Epithelial cell of proximal tubule (primary cell): ENCODE measurements around the gene DYRK3. TPM values are rescaled to one million over a fixed set of nuclear protein-coding genes. Genes with fewer than 3 reads are reported as not detected.

Experiments
- DNase-seq: peaks from one replicate; pipeline ENCODE4 v3.0.0-alpha.2; 2011; ENCODE audit warnings: low read depth
- H3K4me3 ChIP-seq: 2 replicates; pipeline ENCODE4 v1.5.1; 2011; ENCODE audit warnings: low read depth, mild to moderate bottlenecking, low read length
- total RNA-seq: library from RNA; depleted of rRNA; stranded (reverse); fragments of >200 nt; gene quantifications from 2 replicates; pipeline ENCODE4 v1.2.3, GENCODE V29; 2015
- TF ChIP-seq, protein P1 (sequence below): conservative IDR thresholded peaks from 2 replicates; pipeline ENCODE4 v1.5.1; 2012; ENCODE audit warnings: low read depth, mild to moderate bottlenecking, low read length

DYRK3 gene
- total RNA-seq, 1 donor from 2014 or later: 2.9 TPM

DNA sequence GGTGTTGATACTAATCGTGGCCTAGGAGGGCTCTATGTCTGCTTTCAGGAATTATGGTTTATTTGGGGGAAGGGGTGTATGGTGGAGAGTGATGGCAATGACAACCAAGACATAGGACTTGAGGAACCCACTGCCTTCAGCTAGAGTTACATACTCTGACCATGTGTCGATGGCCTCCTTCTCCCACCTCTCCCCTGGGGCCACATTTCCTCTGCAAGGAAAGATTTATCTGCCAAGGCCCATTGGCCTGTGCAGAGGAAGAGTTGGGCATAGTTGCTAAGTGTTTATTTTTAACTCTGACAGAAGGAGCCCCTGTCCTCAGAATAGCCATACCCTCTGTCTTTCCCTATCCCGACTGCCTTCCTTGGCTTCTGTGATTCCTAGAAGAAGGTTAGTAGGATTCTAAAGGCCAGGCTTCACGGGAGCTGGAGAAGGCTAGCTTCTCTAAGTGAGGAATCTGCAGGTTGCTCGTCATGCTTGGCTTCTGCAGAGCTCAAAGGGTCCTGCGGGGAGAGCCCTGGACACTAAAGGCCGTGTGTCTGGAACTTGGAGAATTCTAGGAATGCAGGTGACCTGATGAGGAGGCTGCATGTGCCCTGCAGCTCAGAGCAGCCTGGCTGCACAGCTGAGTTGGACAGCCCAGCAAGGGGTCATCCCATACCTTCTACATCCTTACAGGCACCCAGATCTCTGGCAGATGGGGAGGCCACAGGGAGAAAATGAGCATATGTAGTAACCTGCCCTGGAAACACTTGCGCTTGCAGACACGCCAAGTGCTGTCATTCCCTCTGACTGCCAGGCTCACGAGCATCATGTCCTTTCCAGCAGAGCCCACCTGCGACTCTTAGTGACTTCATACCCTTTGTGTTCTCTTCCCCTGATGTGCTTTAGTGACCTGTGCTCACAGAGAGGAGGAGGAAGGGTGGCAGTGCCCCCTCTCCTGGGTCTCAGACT, 59.1 kb downstream of the DYRK3 start:
- DNase-seq: no peak
- H3K4me3 ChIP-seq: no peak overlapping the region
- TF ChIP-seq, protein P1, sequence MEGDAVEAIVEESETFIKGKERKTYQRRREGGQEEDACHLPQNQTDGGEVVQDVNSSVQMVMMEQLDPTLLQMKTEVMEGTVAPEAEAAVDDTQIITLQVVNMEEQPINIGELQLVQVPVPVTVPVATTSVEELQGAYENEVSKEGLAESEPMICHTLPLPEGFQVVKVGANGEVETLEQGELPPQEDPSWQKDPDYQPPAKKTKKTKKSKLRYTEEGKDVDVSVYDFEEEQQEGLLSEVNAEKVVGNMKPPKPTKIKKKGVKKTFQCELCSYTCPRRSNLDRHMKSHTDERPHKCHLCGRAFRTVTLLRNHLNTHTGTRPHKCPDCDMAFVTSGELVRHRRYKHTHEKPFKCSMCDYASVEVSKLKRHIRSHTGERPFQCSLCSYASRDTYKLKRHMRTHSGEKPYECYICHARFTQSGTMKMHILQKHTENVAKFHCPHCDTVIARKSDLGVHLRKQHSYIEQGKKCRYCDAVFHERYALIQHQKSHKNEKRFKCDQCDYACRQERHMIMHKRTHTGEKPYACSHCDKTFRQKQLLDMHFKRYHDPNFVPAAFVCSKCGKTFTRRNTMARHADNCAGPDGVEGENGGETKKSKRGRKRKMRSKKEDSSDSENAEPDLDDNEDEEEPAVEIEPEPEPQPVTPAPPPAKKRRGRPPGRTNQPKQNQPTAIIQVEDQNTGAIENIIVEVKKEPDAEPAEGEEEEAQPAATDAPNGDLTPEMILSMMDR: no peak

DNA sequence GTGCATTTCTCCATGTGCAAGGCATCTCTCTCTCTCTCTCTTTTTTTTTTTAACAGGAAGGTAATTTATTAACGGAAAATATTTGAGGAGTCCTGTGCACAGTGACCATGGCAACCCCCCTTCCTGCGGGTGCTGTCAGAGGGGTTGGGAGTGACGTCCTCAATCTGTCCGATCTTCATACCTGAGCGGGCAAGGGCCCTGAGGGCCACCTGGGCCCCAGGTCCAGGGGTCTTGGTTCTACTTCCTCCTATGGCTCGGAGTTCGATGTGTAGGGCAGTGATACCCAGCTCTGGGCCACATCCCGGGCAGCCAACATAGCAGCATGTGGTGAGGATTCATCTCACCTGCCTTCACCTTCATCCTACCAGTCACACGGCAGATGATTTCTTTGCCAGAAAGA, 60.4 kb downstream of the DYRK3 start:
- H3K4me3 ChIP-seq: no peak overlapping the region
- no peak for DNase-seq
- TF ChIP-seq, protein P1: no peak

DNA sequence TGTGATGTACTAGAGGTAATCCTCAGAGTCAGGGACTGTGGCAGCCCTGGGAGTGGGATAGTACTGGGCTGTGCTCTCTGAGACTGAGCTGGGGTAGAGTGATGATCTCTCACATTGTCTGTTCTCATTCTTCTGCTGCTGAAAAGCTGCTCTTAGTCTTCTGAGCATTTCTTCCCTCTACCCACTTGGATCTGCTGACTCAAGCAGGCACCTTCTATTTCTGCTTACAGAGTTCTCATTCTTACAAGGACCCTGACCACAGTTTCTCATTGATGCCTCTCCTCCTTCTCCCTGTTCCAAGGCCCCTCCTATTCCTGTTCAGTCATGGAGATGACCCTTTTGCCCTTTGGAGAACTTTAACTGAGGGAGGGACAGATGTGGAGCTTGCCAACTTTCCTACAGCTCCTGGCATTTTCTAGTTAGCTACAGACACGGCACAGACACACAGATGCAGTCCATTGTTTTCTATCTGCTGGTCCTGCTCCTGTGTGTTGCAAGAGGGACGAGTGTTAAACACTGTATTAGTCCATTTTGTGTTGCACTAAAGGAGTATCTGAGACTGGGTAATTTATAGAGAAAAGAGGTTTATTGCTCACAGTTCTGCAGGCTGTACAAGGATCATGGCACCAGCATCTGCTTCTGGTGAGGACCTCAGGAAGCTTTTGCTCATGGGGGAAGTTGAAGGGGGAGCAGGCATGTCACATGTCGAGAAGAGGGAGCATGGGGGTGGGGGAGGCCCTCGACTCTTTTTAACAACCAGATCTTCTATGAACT, 61.7 kb downstream of the DYRK3 start:
- DNase-seq: no peak
- TF ChIP-seq, protein P1: no peak
- no peak overlapping the region for H3K4me3 ChIP-seq

DNA sequence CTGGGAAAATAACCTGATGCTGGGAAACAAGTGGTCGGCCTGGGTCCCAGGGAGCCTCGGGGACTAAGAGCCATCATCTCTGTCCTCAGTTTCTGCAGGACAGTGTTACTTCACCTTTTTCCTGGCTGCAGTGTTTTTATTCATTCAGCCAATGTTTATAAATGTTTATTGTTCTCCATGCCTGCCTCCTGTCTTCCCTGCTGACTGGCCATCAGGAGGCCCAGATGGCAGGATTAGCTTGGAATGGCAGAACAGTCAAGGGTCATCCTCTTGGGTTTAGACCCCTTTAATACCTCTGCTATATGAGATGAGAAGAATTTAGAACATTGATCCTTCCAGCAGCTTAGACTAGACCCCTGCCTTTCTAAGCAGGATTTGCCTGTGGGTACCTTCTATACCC, 62.7 kb downstream of the DYRK3 start:
- no peak for DNase-seq
- no peak overlapping the region for H3K4me3 ChIP-seq
- TF ChIP-seq, protein P1: no peak

Other genes with a start within 250 kb of the DYRK3 start
- 15.6 and 22.3 TPM in 2 replicates for gene IKBKE, start 165.1 kb upstream of the DYRK3 start, total RNA-seq
- gene RASSF5, start 128.0 kb upstream of the DYRK3 start, total RNA-seq: 3.5 and 4.7 TPM in 2 replicates
- 45.6 and 53.2 TPM in 2 replicates for gene EIF2D, start 23.1 kb upstream of the DYRK3 start, total RNA-seq
- gene MAPKAPK2, start 49.4 kb downstream of the DYRK3 start, total RNA-seq: 45.5 and 57.9 TPM in 2 replicates
- not detected in 2 replicates for gene IL19, start 135.2 kb downstream of the DYRK3 start, total RNA-seq
- not detected in 2 replicates for gene IL10, start 137.0 kb downstream of the DYRK3 start, total RNA-seq
- not detected in 2 replicates for gene IL20, start 230.1 kb downstream of the DYRK3 start, total RNA-seq